C4-2B (cell line): ENCODE data around the gene CHCHD2.

ENCODE experiments used
- ZFX ChIP-seq: fragments of 450-650 bp; IDR thresholded peaks from 2 replicates; pipeline ENCODE4 v1.6.1; 2017
- TF ChIP-seq, protein P1 (sequence below): fragments of 450-650 bp; conservative IDR thresholded peaks from 2 replicates; pipeline ENCODE4 v1.5.1; 2017; ENCODE audit warnings: mild to moderate bottlenecking

DNA sequence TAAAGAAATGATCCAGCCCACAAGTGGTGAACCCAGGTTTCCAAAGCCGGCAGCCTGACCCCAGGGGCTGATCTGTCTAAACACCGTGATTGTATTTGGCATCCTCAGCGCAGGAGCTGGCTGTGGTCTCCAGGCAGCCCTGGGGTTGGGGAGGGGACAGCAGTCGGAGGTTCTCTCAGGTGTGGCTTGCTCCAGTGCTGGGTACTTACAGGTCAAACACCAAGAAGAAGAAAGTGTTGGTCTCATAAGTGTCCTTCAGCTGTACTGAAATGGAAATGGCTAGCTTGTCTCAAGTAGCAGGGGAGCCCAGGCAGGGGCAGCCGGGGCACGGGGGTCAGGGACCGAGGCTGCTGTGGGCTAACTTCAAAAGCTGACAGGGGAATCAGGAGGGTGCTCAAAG is 19.5 kb downstream of the CHCHD2 start:
- TF ChIP-seq, protein P1, sequence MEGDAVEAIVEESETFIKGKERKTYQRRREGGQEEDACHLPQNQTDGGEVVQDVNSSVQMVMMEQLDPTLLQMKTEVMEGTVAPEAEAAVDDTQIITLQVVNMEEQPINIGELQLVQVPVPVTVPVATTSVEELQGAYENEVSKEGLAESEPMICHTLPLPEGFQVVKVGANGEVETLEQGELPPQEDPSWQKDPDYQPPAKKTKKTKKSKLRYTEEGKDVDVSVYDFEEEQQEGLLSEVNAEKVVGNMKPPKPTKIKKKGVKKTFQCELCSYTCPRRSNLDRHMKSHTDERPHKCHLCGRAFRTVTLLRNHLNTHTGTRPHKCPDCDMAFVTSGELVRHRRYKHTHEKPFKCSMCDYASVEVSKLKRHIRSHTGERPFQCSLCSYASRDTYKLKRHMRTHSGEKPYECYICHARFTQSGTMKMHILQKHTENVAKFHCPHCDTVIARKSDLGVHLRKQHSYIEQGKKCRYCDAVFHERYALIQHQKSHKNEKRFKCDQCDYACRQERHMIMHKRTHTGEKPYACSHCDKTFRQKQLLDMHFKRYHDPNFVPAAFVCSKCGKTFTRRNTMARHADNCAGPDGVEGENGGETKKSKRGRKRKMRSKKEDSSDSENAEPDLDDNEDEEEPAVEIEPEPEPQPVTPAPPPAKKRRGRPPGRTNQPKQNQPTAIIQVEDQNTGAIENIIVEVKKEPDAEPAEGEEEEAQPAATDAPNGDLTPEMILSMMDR = no peak
- no peak for TF ChIP-seq ZFX
